ENCODE data around the gene CFAP91. TPM values are rescaled to one million over a fixed set of nuclear protein-coding genes. Genes with fewer than 3 reads are reported as not detected.

CFAP91 gene
- total and polyA plus RNA-seq, 4 donors, result 0.23 to 1.3 (median 0.55) TPM

- 80% methylated on average over 2 of the region's 2 CpGs for WGBS
- H3K27ac ChIP-seq (ENCODE audit: low read depth in 1 of 2, low read length in 2 of 2), result no peak overlapping the region
- no peak for DNase-seq (ENCODE audit: low spot score)
- no peak overlapping the region for H3K4me3 ChIP-seq (ENCODE audit: low read depth in 1 of 3, low read length in 3 of 3)
- H3K27me3 ChIP-seq (ENCODE audit: control insufficient read depth in 4 of 4, insufficient read depth in 4 of 4, low read length in 3 of 4), result no peaks in the 10 kb centered on the region
- H3K4me1 ChIP-seq (ENCODE audit: control insufficient read depth in 4 of 4, insufficient read depth in 4 of 4, low read length in 3 of 4), result no peaks in the 10 kb centered on the region
- no peaks in the 10 kb centered on the region for H3K36me3 ChIP-seq (ENCODE audit: control insufficient read depth in 4 of 4, insufficient read depth in 3 of 4, low read depth in 1 of 4, low read length in 3 of 4)
- no peaks in the 10 kb centered on the region for H3K9me3 ChIP-seq (ENCODE audit: control insufficient read depth in 4 of 4, low read length in 3 of 4)
- TF ChIP-seq GABPA (IDR thresholded peaks at IDR 0.05 in 1 of 2, conservative IDR thresholded peaks at IDR 0.05 in 1 of 2), result no peak
- no peak for TF ChIP-seq ATF3 (IDR thresholded peaks at IDR 0.05)
- TF ChIP-seq MAX (IDR thresholded peaks at IDR 0.05), result no peak
- no peak for TF ChIP-seq ZBTB33 (IDR thresholded peaks at IDR 0.05)
- no peak for TF ChIP-seq HNF4A (conservative IDR thresholded peaks at IDR 0.05)
- no peak for TF ChIP-seq FOXA2 (IDR thresholded peaks at IDR 0.05)
- TF ChIP-seq EGR1 (IDR thresholded peaks at IDR 0.05; ENCODE audit: low read depth in 2 of 2), result no peak
- no peak for TF ChIP-seq RXRA (IDR thresholded peaks at IDR 0.05)
- TF ChIP-seq REST (IDR thresholded peaks at IDR 0.05), result no peak
- TF ChIP-seq YY1 (IDR thresholded peaks at IDR 0.05), result no peak
- no peak for TF ChIP-seq TAF1 (conservative IDR thresholded peaks at IDR 0.05)
- no peak for TF ChIP-seq RAD21 (IDR thresholded peaks at IDR 0.05)
- TF ChIP-seq SP1 (IDR thresholded peaks at IDR 0.05), result no peak
- no peak for TF ChIP-seq FOXA1 (IDR thresholded peaks at IDR 0.05)
- TF ChIP-seq NR2F2 (IDR thresholded peaks at IDR 0.05), result no peak
- no peak for TF ChIP-seq JUND (IDR thresholded peaks at IDR 0.05)
- TF ChIP-seq CTCF (IDR thresholded peaks at IDR 0.05; ENCODE audit: low read depth, low read length, missing input control), result no peak
- no peak for TF ChIP-seq HNF4G (IDR thresholded peaks at IDR 0.05)
- H3K9ac ChIP-seq (ENCODE audit: low read depth in 1 of 2, low read length in 2 of 2), result no peak overlapping the region
Observed at GRCh38 chr3:119726909-119727308, 24.1 kb downstream of the CFAP91 start.
